IPS-18a (cell line): ENCODE data around the gene FOXB1.

Source experiments
- H3K27ac ChIP-seq: one replicate; pipeline ENCODE4 v1.5.1; 2013; ENCODE audit warnings: low read length
- H3K27me3 ChIP-seq: one replicate; pipeline ENCODE4 v1.6.1; 2013; ENCODE audit warnings: mild to moderate bottlenecking, low read length; ENCODE audit not compliant: control insufficient read depth, insufficient read depth
- H3K36me3 ChIP-seq: one replicate; pipeline ENCODE4 v1.6.1; 2013; ENCODE audit warnings: low read depth, low read length; ENCODE audit not compliant: control insufficient read depth
- H3K4me1 ChIP-seq: one replicate; pipeline ENCODE4 v1.6.1; 2013; ENCODE audit warnings: low read depth, low read length; ENCODE audit not compliant: control insufficient read depth
- H3K4me3 ChIP-seq: one replicate; pipeline ENCODE4 v1.5.1; 2013; ENCODE audit warnings: low read length
- H3K9ac ChIP-seq: one replicate; pipeline ENCODE4 v1.6.1; 2013; ENCODE audit warnings: mild to moderate bottlenecking, low read length, moderate library complexity
- H3K9me3 ChIP-seq: one replicate; pipeline ENCODE4 v1.6.1; 2013; ENCODE audit warnings: low read depth, low read length; ENCODE audit not compliant: control insufficient read depth

Gene FOXB1

DNA sequence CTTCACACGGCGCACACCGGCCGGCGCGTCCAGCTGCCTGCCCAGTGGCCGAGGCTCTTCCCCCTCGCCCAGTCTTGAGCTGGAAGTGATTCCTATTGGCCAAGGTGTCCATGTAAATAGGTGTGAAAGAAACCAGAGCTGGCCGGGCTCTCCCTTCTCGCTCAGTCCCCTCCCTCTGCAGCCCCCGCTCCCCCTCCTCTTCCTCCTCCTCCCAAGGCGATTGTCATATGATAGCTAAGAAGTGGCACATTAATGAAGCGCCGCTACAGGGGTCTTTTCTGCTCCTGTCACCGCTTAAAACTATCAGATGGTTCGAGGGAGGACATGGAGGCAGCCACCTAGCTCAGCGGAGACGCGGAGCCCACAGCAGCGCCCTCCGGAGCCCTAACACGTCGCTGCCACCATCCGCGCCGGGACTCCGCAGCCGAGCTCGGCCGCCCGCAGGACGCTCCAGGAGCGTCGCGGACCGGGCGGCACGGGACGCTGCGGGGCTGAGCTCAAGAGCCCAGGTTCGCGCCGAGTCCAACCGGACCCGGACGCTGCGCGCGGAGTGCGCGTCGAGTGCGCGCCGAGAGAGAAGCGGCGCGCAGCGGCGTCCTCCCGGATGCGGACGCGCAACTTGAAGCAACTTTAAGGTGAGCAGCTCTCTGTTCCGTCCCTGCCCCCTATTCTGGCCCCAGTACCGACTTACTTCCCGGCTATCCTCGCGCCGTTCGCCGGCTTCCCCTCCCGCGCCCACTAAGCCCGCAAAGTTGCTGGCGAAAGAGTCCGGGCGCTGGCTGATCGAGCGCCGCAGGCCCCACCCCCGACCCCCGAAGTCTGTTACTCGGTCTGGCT lies at the start of gene FOXB1:
Gene FOXB1 (plus strand): TSS at position 303 of the 837 bp plus-strand sequence. CDS start 653 bp downstream, outside the sequence.
- H3K9me3 ChIP-seq = no peaks in the 10 kb centered on the region
- no peaks in the 10 kb centered on the region for H3K36me3 ChIP-seq
- H3K4me1 ChIP-seq = peaks cover 55% of the 10 kb centered on the region
- H3K27ac ChIP-seq = no peak within 1 kb of the TSS
- peaks cover 71% of the 10 kb centered on the region for H3K27me3 ChIP-seq
- peak within 1 kb of the TSS; percentile 43 for H3K9ac ChIP-seq
- H3K4me3 ChIP-seq = peak within 1 kb of the TSS; percentile 88

DNA sequence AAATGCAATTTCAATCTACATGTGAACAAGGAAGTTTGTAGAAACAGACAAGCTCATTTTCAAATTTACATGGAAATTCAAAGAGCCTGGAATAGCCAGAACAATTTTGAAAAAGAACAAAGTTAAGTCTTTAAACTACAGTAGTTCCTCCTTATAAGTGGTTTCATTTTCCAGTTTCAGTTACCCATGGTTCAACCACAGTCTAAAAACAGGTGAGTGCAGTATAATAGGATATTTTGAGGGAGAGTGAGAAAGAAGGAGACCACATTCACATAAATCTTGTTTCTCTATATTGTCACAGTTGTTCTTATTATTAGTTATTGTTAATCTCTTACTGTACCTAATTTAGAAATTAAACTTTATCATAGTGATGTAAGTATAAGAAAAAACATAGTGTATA lies 45.8 kb upstream of the FOXB1 start:
- Histone ChIP-seq H3K4me3 (no peak overlapping the region), H3K9me3 (peaks cover 5% of the 10 kb centered on the region), H3K27ac (no peak overlapping the region), H3K4me1 (peaks cover 4% of the 10 kb centered on the region), H3K9ac (no peak overlapping the region), H3K27me3 (no peaks in the 10 kb centered on the region), H3K36me3 (no peaks in the 10 kb centered on the region)

DNA sequence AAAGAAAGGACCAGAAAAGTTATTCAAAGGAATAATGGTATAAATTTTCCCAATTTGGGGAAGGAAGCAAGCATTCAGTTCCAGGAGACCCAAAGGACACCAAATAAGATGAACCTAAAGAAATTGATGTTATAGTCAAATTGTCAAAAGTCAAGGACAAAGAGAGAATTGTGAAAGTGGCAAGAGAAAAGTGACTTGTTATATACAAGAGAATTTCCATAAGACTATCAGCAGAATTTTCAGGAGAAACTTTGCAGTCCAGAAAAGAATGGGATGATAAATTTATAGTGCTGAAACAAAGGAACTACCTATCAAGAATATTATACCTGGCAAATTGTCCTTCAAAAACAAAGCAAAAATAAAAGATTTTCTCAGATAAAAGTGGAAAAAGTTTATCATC lies 43.8 kb upstream of the FOXB1 start:
- Histone ChIP-seq H3K27me3 (no peaks in the 10 kb centered on the region), H3K9ac (no peak overlapping the region), H3K27ac (no peak overlapping the region), H3K4me1 (no peaks in the 10 kb centered on the region), H3K9me3 (peaks cover 5% of the 10 kb centered on the region), H3K36me3 (no peaks in the 10 kb centered on the region), H3K4me3 (no peak overlapping the region)

DNA sequence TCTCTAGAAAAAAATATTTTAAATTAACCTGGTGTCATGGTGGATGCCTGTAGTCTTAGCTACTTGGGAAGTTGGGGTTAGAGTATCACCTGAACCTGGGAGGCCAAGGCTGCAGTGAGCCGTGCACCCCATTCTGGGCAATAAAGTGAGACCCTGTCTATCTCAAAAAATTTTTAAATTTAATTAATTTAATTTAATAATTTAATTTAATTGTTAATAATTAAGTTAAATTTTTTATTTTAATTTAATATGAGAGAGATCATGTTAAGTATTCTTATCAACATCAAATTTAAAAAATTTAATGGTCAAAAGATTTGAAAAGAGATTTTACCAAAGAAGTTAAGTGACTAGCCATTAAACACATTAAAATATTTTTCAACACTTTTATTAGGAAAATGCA lies 40.8 kb upstream of the FOXB1 start:
- Histone ChIP-seq H3K4me3 (no peak overlapping the region), H3K27ac (no peak overlapping the region), H3K9ac (no peak overlapping the region), H3K9me3 (no peaks in the 10 kb centered on the region), H3K4me1 (no peaks in the 10 kb centered on the region), H3K27me3 (no peaks in the 10 kb centered on the region), H3K36me3 (no peaks in the 10 kb centered on the region)

DNA sequence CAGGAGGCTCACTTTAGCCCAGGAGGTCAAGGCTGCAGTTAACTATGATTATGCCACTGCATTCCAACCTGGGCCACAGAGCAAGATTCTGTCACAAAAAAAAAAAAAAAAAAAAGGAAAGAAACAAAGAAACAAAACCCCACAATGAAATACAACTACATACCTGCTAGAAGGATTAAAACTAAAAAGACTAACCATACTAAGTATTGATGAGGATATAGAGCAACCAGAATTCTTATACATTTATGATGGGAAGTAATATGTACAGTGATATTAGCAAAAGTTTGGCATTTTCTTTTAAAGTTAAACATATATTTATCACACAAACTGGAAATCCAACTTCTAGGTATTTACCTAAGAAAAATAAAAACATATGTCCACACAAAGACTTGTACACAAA lies 40.2 kb upstream of the FOXB1 start:
- Histone ChIP-seq H3K27me3 (no peaks in the 10 kb centered on the region), H3K4me3 (no peak overlapping the region), H3K27ac (no peak overlapping the region), H3K36me3 (no peaks in the 10 kb centered on the region), H3K4me1 (no peaks in the 10 kb centered on the region), H3K9me3 (no peaks in the 10 kb centered on the region), H3K9ac (no peak overlapping the region)

DNA sequence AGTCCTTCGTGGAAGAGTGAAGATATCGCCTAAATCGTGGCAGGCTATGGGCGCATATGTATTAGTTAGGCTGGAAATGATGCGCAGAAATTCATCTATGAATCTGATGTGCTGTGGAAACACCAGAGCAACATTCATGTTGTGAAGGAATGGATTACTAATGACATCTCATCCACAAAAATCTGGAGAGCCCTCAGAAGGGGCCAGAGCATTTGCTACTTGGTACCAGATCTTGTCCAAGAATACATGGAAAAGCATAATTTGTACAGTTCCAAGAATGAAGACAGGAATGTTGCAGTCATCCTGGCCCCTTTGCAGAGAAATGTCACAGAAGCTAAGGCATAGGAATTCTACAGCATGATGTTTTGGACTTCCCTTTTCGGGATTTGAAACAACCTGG lies 38.4 kb upstream of the FOXB1 start:
- Histone ChIP-seq H3K36me3 (no peaks in the 10 kb centered on the region), H3K27ac (no peak overlapping the region), H3K9ac (no peak overlapping the region), H3K4me3 (no peak overlapping the region), H3K4me1 (no peaks in the 10 kb centered on the region), H3K27me3 (no peaks in the 10 kb centered on the region), H3K9me3 (no peaks in the 10 kb centered on the region)

DNA sequence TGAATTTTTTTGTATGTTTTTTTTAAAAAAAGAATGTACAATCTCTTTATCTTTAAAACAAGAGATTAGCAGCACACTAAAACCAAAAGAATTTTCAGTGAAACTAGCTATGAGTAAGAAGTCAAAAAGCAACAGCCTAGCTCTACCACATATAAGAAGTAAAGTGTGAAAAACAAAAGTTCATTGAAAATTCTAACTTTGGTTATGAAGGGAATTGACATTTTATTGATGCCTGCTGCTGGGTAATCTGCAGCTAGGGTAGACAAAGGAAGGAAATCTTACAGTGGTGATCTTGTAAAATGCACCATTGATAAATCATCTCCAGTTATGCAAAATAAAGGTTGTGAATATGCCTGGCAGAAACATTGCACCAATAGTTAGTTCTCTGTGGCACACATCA lies 37.8 kb upstream of the FOXB1 start:
- no peaks in the 10 kb centered on the region for H3K36me3 ChIP-seq

DNA sequence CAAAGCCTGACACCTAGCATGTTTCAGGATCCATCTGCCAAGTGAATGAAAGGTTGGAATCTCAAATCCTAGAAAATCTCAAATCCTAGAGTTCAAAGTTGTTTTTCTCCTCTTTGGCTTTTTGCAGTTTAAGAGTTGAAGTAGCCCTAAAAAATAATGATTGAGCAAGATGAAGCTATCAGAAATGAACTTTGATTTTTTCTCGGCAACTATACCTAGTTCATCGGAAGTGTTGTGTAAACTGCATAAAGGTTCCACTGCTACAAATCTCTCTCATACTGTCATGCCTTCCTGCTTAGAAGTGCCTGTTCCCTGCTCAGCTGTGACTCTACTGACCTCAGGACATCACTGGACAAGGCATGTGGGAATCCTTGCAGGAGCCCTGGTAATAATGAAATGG lies 35.8 kb upstream of the FOXB1 start:
- H3K4me1 ChIP-seq = no peaks in the 10 kb centered on the region
- H3K27ac ChIP-seq = no peak overlapping the region
- no peaks in the 10 kb centered on the region for H3K9me3 ChIP-seq
- no peaks in the 10 kb centered on the region for H3K36me3 ChIP-seq
- no peaks in the 10 kb centered on the region for H3K27me3 ChIP-seq
- H3K9ac ChIP-seq = no peak overlapping the region
- H3K4me3 ChIP-seq = no peak overlapping the region

More for the DNA sequence above, 37.8 kb upstream of the FOXB1 start:
- H3K27ac ChIP-seq = no peak overlapping the region
- H3K4me1 ChIP-seq = no peaks in the 10 kb centered on the region
- no peaks in the 10 kb centered on the region for H3K9me3 ChIP-seq
- no peak overlapping the region for H3K4me3 ChIP-seq
- no peaks in the 10 kb centered on the region for H3K27me3 ChIP-seq
- H3K9ac ChIP-seq = no peak overlapping the region

DNA sequence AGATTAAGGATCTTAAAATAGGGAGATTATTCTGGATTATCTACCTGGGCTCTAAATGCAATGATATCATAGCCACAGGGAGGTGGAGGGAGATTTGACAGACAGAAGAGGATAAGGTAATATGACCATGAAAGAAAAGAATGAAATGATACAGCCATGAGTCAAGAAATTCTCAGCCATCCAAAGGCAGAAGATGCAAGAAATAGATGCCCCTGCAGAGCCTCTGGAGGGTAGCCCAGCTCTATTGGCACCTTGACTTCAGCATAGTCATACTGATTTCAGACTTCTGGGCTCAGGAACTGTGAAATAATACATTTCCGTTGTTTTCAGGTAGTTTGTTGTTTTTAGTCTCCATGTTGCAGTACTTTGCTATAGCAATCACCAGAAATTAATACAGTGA lies 31.9 kb upstream of the FOXB1 start:
- no peaks in the 10 kb centered on the region for H3K4me1 ChIP-seq
- no peak overlapping the region for H3K27ac ChIP-seq
- no peak overlapping the region for H3K9ac ChIP-seq
- no peak overlapping the region for H3K4me3 ChIP-seq
- H3K36me3 ChIP-seq = no peaks in the 10 kb centered on the region
- H3K9me3 ChIP-seq = no peaks in the 10 kb centered on the region
- H3K27me3 ChIP-seq = no peaks in the 10 kb centered on the region

DNA sequence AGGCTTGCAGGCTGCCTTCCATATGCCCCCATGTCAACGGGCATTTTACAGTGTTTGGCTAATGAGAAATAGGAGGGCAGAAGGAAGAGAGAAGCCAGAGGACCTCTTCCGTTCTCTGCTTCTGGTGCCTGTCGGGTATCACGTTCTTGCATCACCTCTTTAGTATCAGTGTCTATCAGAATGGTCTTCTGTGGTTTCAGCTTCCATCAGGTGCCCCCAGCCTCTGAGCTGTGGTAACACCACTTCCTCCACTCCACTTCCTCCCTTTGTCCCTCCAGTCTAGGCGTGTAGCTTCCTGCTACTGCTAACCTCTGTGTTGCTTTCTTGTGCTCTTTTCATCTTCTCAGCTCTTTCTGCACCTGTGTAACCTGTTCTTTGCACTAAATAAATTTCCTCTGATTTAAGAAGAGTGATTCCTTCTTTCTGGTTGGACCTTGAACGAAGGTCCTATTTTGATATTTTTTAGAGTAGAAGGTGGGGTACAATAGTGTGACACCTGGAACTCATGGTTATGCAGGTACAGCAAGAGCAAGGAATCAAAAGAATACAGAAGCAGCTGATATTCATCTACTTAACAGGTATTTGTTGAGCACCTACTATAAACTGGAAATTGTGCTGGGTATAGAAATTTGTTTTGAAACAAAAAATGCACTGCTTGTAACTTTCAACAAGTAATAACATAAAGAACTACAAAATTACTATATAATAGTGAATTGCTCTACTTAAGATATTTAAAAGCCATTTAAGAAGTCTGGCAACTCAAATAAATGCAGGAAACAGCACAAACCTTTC lies 27.4 kb upstream of the FOXB1 start:
- Histone ChIP-seq H3K4me1 (no peaks in the 10 kb centered on the region), H3K4me3 (no peak overlapping the region), H3K9ac (no peak overlapping the region), H3K27ac (no peak overlapping the region), H3K36me3 (no peaks in the 10 kb centered on the region), H3K9me3 (no peaks in the 10 kb centered on the region), H3K27me3 (no peaks in the 10 kb centered on the region)

DNA sequence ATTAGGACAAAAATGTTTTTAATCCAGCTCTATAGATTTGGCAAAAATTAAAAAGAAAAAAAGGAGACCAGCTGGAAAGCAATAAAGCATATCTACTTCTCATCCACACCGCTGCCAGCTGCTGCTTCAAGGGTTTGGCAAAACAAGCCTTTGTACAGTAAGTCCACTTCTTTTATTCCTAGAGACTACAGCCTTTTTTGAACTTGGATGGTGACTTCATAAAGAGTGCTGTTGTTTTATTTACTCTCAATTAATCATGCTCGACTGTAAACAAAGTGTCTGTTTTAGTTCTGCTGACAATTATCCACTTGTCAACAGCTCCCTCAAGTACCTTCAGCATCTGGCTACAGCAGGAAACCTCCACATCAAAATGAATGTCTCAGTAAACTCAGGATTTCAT lies 12.3 kb upstream of the FOXB1 start:
- Histone ChIP-seq H3K9ac (no peak overlapping the region), H3K4me1 (peaks cover 24% of the 10 kb centered on the region), H3K4me3 (no peak overlapping the region), H3K36me3 (no peaks in the 10 kb centered on the region), H3K27me3 (peaks cover 39% of the 10 kb centered on the region), H3K27ac (no peak overlapping the region), H3K9me3 (no peaks in the 10 kb centered on the region)
